Suprapubic skin (tissue), 4 donors: Measurements from ENCODE around the gene SEC22B. TPM values are rescaled to one million over a fixed set of nuclear protein-coding genes. Genes with fewer than 3 reads are reported as not detected.
"Not testable (repeated sequence)": the region's sequence is repeated elsewhere in the genome, so short reads cannot be mapped to it uniquely, and the experiment has no call there.

Experiments
- DNase-seq, 2 donors: peaks; one replicate each; pipeline ENCODE4 v3.0.0-alpha.2; 2019; ENCODE audit warnings: low spot score in 2 of 2
- H3K27ac ChIP-seq: fragments of 200-600 bp; sonication (generic); one replicate; pipeline ENCODE4 v1.5.1; 2019
- H3K27me3 ChIP-seq: fragments of 200-600 bp; sonication (generic); one replicate; pipeline ENCODE4 v1.5.1; 2019
- H3K36me3 ChIP-seq: fragments of 200-600 bp; sonication (generic); one replicate; pipeline ENCODE4 v1.5.1; 2019
- H3K4me1 ChIP-seq: fragments of 200-600 bp; sonication (generic); one replicate; pipeline ENCODE4 v1.5.1; 2019
- H3K4me3 ChIP-seq: fragments of 200-600 bp; sonication (generic); one replicate; pipeline ENCODE4 v1.5.1; 2019; ENCODE audit warnings: mild to moderate bottlenecking
- H3K9me3 ChIP-seq: fragments of 200-600 bp; sonication (generic); one replicate; pipeline ENCODE4 v1.5.1; 2019
- CTCF ChIP-seq, 2 donors: fragments of 200-600 bp in 1 of 2; fragments of 450-650 bp in 1 of 2; sonication (generic) in 1 of 2; IDR thresholded peaks; one replicate each; pipeline ENCODE4 v1.5.1; 2016 to 2019; ENCODE audit warnings: antibody characterized with exemption in 2 of 2, mild to moderate bottlenecking in 1 of 2, moderate library complexity in 1 of 2
- POLR2A ChIP-seq, 2 donors: fragments of 450-650 bp; IDR thresholded peaks; one replicate each; pipeline ENCODE4 v1.6.1; 2017; ENCODE audit warnings: antibody characterized with exemption in 2 of 2, mild to moderate bottlenecking in 2 of 2, moderate library complexity in 2 of 2
- POLR2AphosphoS5 ChIP-seq, 3 donors: sonication (generic); formaldehyde crosslinking; IDR thresholded peaks; one replicate each; pipeline ENCODE4 v1.6.1; 2017; ENCODE audit warnings: antibody characterized with exemption in 3 of 3
- WGBS: methylation state at CpG from one replicate; pipeline ENCODE4 v1.1.5; 2018; 5-methylcytosine and 5-hydroxymethylcytosine counted together
- total RNA-seq, 4 donors: library from RNA; depleted of rRNA; stranded (reverse); fragments of >200 nt; gene quantifications; one replicate each; pipeline ENCODE4 v1.1.0, GENCODE V29; 2016

The SEC22B gene
- total RNA-seq, result 10 to 100 TPM; 10.1 to 18.2 (median 15.9) TPM

GRCh38 chr1:120176092-120176855, at the start of gene SEC22B:
Gene SEC22B (minus strand): TSS chr1:120176520. CDS start chr1:120176381, 139 bp downstream.
- WGBS, result 3% methylated on average over 27 of the region's 39 CpGs
- Histone ChIP-seq H3K9me3 (no peaks in the 10 kb centered on the region), H3K36me3 (no peaks in the 10 kb centered on the region), H3K4me3 (peak within 1 kb of the TSS; percentile 79), H3K27me3 (no peaks in the 10 kb centered on the region), H3K27ac (peak within 1 kb of the TSS; percentile 93), H3K4me1 (peaks cover 19% of the 10 kb centered on the region)
- DNase-seq, result peak; percentile 93
- peak; percentile 30 to 94 for TF ChIP-seq POLR2A (IDR thresholded peaks at IDR 0.05)
- TF ChIP-seq POLR2AphosphoS5 (IDR thresholded peaks at IDR 0.05), result peak in 2 of 3 donors; percentile 88 to 98
- TF ChIP-seq CTCF (IDR thresholded peaks at IDR 0.05), result no peak

GRCh38 chr1:120217933-120218332, 41.6 kb upstream of the SEC22B start:
- H3K9me3 ChIP-seq, H3K4me3 ChIP-seq, H3K4me1 ChIP-seq, H3K27me3 ChIP-seq, H3K36me3 ChIP-seq, DNase-seq, H3K27ac ChIP-seq: not testable (repeated sequence)
- WGBS, result 72% methylated on average over 2 of the region's 2 CpGs

GRCh38 chr1:120217175-120217929, 41.0 kb upstream of the SEC22B start:
- not testable (repeated sequence) for H3K4me1 ChIP-seq, DNase-seq, H3K27ac ChIP-seq, H3K9me3 ChIP-seq, H3K4me3 ChIP-seq, H3K27me3 ChIP-seq, H3K36me3 ChIP-seq
- WGBS, result 20% methylated on average over 2 of the region's 3 CpGs

DNA sequence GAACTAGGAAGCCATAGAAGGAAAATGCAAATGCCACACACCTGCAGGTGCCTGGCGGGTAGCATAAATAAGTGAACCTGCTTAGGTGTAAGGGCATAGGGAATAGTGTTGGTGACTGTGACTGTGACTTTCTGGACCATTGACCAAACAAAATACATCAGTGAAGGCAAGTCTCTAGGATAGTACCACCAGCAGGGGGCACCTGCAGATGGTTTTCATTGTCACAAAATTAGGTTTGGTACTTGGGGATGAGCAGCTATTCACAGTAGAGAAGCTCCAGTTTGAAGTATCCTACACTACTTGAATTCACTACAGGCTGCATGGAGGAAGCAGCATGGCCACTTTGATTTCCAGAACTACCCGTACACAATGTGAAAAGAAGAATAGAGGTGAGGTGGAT, 37.3 kb upstream of the SEC22B start:
- WGBS, result no CpG with 5 or more reads among the region's 2 CpGs
- not testable (repeated sequence) for H3K27me3 ChIP-seq, H3K4me1 ChIP-seq, H3K27ac ChIP-seq, H3K9me3 ChIP-seq, H3K36me3 ChIP-seq, DNase-seq, H3K4me3 ChIP-seq

DNA sequence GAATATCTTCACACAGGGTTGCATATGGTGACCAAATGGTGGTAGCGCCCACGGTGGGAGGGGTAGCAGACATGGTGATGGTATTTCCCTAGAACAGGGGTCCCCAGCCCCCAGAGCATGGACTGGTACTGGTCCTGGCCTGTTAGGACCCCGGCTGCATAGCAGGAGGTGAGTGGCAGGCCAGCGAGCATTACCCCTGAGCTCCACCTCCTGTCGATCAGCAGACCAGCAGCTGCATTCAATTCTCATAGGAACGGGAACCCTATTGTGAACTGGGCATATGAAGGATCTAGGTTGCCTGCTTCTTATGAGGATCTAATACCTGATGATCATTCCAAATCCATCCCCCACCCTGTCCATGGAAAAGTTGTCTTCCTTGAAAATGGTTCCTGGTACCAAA, 34.4 kb upstream of the SEC22B start:
- H3K27me3 ChIP-seq, H3K4me3 ChIP-seq, H3K27ac ChIP-seq, H3K4me1 ChIP-seq, H3K9me3 ChIP-seq, H3K36me3 ChIP-seq, DNase-seq: not testable (repeated sequence)
- no CpG with 5 or more reads among the region's 6 CpGs for WGBS

DNA sequence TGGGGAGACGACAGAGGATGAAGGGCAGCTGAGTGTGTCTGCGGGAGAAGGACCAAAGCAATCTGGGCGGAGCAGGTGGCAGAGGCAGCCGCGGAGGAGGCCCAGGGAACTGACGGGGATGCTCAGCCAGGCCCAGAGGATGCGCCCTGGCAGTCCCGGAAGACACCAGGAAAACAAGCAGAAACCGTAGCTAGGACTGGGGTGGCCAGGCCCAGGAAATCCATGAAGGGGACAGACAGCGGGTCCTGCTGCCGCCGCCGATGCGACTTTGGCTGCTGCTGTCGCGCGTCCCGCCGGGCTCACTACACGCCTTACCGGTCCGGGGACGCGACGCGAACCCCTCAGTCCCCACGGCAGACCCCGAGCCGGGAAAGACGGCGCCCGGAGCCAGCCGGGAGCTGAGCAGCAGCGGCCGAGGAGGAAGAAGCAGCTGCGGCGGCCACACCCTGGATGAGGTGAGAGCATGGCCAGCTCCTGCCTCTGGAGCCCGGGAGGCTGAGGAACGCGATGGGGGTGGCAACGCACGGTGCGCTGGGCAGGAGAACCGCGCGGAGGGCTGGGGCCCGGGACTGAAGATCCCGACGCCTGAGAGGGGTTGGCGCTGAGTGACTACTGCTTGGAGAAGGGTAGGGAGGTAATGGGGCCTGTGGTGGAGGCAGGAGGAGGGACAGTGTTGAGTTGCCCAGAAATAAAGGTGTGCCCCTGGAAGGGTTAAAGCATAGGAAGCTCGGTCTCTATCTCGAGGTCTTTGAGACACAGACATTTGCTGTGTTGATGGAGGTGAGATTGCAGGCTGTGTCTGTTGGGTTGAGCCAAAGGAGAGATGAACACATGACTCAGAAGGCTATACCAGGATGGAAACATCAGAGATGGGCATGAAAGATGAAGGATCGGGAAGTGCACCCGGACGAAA, 20.8 kb upstream of the SEC22B start:
- not testable (repeated sequence) for DNase-seq, H3K9me3 ChIP-seq, H3K27me3 ChIP-seq, H3K36me3 ChIP-seq, H3K27ac ChIP-seq, H3K4me1 ChIP-seq
- H3K4me3 ChIP-seq, result peak overlapping the region; percentile 42
- 23% methylated on average over 14 of the region's 55 CpGs for WGBS

DNA sequence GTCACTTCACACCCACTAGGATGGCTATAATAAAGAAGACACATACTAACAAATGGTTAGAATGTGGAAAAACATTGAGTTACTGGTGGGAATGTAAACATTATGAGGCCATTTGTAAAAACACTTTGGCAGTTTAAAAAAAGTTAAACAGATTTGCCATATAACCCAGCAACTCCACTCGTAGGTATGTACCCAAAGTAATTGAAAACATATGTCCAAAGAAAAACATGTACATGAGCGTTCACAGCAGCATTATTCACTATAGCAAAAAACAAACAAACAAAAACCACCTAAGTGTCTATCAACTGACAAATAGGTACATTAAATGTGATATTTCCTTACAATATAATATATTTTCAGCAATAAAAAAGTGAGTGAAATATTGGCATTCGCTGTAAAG, 12.3 kb upstream of the SEC22B start:
- H3K9me3 ChIP-seq, H3K27ac ChIP-seq, H3K36me3 ChIP-seq, H3K4me1 ChIP-seq, H3K4me3 ChIP-seq, DNase-seq, H3K27me3 ChIP-seq: not testable (repeated sequence)
- WGBS, result no CpG with 5 or more reads among the region's 3 CpGs

- H3K36me3 ChIP-seq, H3K4me3 ChIP-seq, DNase-seq, H3K27ac ChIP-seq, H3K9me3 ChIP-seq, H3K27me3 ChIP-seq: not testable (repeated sequence)
- peaks cover 10% of the 10 kb centered on the region for H3K4me1 ChIP-seq
- WGBS, result 55% methylated on average over 2 of the region's 2 CpGs
Observed at GRCh38 chr1:120182176-120182707, 5.9 kb upstream of the SEC22B start.

GRCh38 chr1:120179811-120180690, 3.7 kb upstream of the SEC22B start:
- WGBS, result 15% methylated on average over 21 of the region's 29 CpGs
- not testable (repeated sequence) for DNase-seq, H3K36me3 ChIP-seq, H3K27me3 ChIP-seq, H3K9me3 ChIP-seq
- H3K4me1 ChIP-seq, result peaks cover 19% of the 10 kb centered on the region
- H3K4me3 ChIP-seq, result peak overlapping the region; percentile 32
- H3K27ac ChIP-seq, result peak overlapping the region; percentile 34
